Measurements from ENCODE around the gene CTBP2. TPM values are rescaled to one million over a fixed set of nuclear protein-coding genes. Genes with fewer than 3 reads are reported as not detected.

Gene CTBP2
- total RNA-seq, 4 donors from 2014 or later: 74.8 to 103 (median 79.2) TPM

DNA sequence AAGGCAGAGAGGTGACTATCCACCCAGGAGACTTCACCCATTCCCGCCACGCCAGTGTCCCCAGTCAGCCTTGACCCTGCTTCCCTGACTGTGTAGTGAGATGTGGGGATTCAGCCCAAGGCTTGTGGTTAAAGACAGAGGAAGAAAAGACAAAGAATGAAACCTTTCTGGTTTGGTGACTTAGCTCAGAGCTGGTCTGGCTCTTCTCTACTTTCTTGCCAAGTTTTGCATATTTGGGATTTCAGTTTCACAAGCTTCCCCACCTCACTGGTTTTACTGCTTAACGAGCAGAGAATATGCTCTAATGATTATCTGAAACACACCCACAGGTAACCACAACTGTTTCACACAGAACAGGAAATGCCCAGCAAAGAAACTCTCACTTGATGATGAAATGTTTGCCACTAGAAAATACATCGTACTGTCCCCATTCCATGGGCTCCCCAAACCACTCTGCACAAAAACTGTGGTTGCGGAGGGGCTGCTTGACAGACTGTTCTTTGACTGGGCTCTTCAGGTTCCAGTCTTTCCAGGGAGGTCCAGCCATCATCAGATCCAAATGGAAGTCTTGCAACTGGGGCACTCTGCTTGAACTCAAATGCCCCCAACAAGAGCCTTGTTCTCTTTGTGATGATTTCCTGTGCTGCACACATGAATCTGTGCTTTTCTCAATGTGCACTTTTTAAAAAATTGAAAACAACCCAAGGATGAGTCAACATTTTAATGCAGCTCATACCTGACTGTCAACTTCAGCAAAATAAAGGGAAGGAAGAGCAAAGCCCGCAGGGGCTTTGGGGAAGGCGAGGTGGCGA is 95.5 kb downstream of the CTBP2 start:
- no peaks in the 10 kb centered on the region for H3K27me3 ChIP-seq
- H3K4me3 ChIP-seq: no peak overlapping the region
- no peaks in the 10 kb centered on the region for H3K36me3 ChIP-seq
- H3K9me3 ChIP-seq: no peaks in the 10 kb centered on the region
- peak overlapping the region; percentile 22 to 87 (median 74) for H3K27ac ChIP-seq
- ATAC-seq: no peak
- TF ChIP-seq, protein P1, sequence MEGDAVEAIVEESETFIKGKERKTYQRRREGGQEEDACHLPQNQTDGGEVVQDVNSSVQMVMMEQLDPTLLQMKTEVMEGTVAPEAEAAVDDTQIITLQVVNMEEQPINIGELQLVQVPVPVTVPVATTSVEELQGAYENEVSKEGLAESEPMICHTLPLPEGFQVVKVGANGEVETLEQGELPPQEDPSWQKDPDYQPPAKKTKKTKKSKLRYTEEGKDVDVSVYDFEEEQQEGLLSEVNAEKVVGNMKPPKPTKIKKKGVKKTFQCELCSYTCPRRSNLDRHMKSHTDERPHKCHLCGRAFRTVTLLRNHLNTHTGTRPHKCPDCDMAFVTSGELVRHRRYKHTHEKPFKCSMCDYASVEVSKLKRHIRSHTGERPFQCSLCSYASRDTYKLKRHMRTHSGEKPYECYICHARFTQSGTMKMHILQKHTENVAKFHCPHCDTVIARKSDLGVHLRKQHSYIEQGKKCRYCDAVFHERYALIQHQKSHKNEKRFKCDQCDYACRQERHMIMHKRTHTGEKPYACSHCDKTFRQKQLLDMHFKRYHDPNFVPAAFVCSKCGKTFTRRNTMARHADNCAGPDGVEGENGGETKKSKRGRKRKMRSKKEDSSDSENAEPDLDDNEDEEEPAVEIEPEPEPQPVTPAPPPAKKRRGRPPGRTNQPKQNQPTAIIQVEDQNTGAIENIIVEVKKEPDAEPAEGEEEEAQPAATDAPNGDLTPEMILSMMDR (IDR thresholded peaks at IDR 0.05): no peak
- no peak for TF ChIP-seq POLR2AphosphoS5 (IDR thresholded peaks at IDR 0.05)
- 45 to 63% methylated on average over 4 to 8 of the region's 8 CpGs for WGBS, 2 donors (ENCODE audit: low coverage in 1 of 2)
- H3K4me1 ChIP-seq: peaks cover 0 to 95% (median 60%) of the 10 kb centered on the region in 3 donors

DNA sequence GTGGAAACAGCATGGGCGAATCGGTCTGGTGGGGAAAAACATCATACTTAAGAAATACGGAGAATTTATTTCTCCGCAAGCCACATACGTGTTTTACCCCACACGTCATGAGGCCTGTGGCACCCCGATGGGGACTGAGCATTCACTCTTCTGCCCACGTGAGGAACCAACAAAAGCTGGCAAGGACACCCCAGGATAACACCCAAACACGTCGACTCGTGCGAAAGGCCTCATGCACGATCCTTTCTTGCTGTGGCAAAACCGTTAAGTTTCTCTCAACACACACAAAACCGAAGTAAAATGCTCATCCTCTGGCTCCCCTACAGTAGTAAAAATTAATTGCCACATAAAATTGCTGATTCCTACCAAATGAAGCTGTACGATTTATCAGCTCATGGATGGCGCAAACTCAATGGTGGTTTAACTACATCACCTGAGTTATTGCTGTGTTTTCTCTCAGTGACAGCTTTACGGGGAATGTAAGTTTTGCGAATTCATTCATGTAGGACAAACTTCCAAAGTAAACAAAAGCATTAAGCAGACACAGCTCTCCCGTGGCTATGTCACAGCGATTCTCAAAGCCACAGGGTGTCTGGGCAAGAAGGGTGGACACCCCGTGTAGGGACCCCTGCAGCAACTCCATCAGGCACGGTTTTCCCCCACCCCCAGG is 97.0 kb downstream of the CTBP2 start:
- 81 to 87% methylated on average over 19 to 21 of the region's 23 CpGs for WGBS, 2 donors (ENCODE audit: low coverage in 1 of 2)
- no peak for ATAC-seq

DNA sequence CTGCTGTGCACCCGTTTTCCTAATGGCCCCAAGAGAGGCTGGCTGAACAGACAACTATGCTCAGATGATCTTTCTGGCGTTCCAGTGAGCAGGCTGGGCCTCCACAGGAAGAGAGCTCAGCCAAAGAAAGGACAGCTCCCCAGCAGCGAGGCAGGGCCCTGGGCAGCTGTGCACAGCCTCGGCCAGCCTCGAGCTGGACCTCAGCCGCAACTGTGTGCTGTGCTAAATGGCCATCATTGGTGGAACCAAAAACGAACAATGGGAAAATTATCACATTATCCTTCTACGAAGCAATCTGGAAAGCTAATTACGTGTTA is 97.5 kb downstream of the CTBP2 start:
- Histone ChIP-seq H3K4me1 (peaks cover 5 to 98% (median 72%) of the 10 kb centered on the region in 3 donors), H3K27me3 (no peaks in the 10 kb centered on the region), H3K9me3 (no peaks in the 10 kb centered on the region), H3K27ac (peak overlapping the region in 3 of 4 donors; percentile 87 to 89 (median 88)), H3K36me3 (no peaks in the 10 kb centered on the region), H3K4me3 (no peak overlapping the region)
- TF ChIP-seq, protein P1 (IDR thresholded peaks at IDR 0.05): no peak
- TF ChIP-seq EP300 (IDR thresholded peaks at IDR 0.05): no peak
- no peak for ATAC-seq
- 64 to 68% methylated on average over 5 to 9 of the region's 9 CpGs for WGBS, 2 donors (ENCODE audit: low coverage in 1 of 2)

More for the DNA sequence above, 97.0 kb downstream of the CTBP2 start:
- Histone ChIP-seq H3K27ac (peak overlapping the region in 3 of 4 donors; percentile 87 to 89 (median 88)), H3K27me3 (no peaks in the 10 kb centered on the region), H3K4me3 (no peak overlapping the region), H3K36me3 (no peaks in the 10 kb centered on the region), H3K4me1 (peaks cover 0 to 98% (median 70%) of the 10 kb centered on the region in 3 donors), H3K9me3 (no peaks in the 10 kb centered on the region)
- TF ChIP-seq EP300 (IDR thresholded peaks at IDR 0.05) (no peak), POLR2A (IDR thresholded peaks at IDR 0.05) (no peak), POLR2AphosphoS5 (IDR thresholded peaks at IDR 0.05) (no peak)
- TF ChIP-seq, protein P1 (IDR thresholded peaks at IDR 0.05): no peak

GRCh38 chr10:125062227-125062913 is 98.0 kb downstream of the CTBP2 start:
- H3K4me1 ChIP-seq: peaks cover 7 to 98% (median 75%) of the 10 kb centered on the region in 3 donors

More at GRCh38 chr10:125062227-125062913, 98.0 kb downstream of the CTBP2 start:
- ATAC-seq: no peak
- H3K36me3 ChIP-seq: no peaks in the 10 kb centered on the region
- 35 to 83% methylated on average over 2 to 12 of the region's 18 CpGs for WGBS, 2 donors (ENCODE audit: low coverage in 1 of 2)
- H3K27me3 ChIP-seq: no peaks in the 10 kb centered on the region
- no peaks in the 10 kb centered on the region for H3K9me3 ChIP-seq
- no peak overlapping the region for H3K4me3 ChIP-seq
- TF ChIP-seq, protein P1 (IDR thresholded peaks at IDR 0.05): no peak
- TF ChIP-seq EP300 (IDR thresholded peaks at IDR 0.05) (no peak), POLR2AphosphoS5 (IDR thresholded peaks at IDR 0.05) (no peak), POLR2A (IDR thresholded peaks at IDR 0.05) (no peak)
- H3K27ac ChIP-seq: peak overlapping the region in 3 of 4 donors; percentile 87 to 89 (median 88)

All from gastroesophageal sphincter (tissue), 4 donors.